ENCODE data around the gene LDB2.

GRCh38 chr4:16704489-16704888 is 194.0 kb downstream of the LDB2 start:
- TF ChIP-seq, protein P1, sequence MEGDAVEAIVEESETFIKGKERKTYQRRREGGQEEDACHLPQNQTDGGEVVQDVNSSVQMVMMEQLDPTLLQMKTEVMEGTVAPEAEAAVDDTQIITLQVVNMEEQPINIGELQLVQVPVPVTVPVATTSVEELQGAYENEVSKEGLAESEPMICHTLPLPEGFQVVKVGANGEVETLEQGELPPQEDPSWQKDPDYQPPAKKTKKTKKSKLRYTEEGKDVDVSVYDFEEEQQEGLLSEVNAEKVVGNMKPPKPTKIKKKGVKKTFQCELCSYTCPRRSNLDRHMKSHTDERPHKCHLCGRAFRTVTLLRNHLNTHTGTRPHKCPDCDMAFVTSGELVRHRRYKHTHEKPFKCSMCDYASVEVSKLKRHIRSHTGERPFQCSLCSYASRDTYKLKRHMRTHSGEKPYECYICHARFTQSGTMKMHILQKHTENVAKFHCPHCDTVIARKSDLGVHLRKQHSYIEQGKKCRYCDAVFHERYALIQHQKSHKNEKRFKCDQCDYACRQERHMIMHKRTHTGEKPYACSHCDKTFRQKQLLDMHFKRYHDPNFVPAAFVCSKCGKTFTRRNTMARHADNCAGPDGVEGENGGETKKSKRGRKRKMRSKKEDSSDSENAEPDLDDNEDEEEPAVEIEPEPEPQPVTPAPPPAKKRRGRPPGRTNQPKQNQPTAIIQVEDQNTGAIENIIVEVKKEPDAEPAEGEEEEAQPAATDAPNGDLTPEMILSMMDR (IDR thresholded peaks at IDR 0.05; ENCODE audit: low read length) = no peak
- TF ChIP-seq EZH2 (IDR thresholded peaks at IDR 0.05; ENCODE audit: borderline replicate concordance, low read length) = no peak

Data from OCI-LY1 (cell line).